GM21360 (cell line): ENCODE results near the gene OR5M8.

Source experiments
- ATAC-seq: cut with Tn5 transposase; IDR thresholded peaks from one replicate; pipeline ENCODE4 v1.9.1; 2021; ENCODE audit warnings: mild to moderate bottlenecking, moderate library complexity; ENCODE audit not compliant: unreplicated experiment

Gene OR5M8

DNA sequence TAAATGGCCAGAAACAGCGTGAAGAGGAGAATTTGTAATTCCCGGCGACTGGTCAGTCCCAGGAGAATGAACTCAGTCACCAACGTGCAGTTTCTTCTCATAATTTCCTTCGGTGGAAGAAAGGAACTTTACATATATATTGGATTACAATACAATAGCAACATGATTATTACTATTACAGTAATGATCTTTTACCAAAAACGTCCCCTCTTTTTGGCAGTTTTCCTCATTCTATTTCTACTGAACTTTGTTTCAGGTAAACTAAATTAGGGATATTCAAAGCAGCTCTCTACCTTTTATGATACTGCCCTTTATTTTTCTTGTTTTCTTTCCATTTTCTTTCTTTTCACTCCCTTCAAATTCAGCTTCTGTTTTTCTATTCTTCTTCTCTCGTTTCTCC is at the start of gene OR5M8:
Gene OR5M8 (minus strand): TSS at position 101 of the 400 bp plus-strand sequence. CDS start 0 bp downstream, at position 101.
- ATAC-seq: no peak

GRCh38 chr11:56533054-56533740 is 42.0 kb upstream of the OR5M8 start:
- no peak for ATAC-seq

GRCh38 chr11:56531856-56532255 is 40.7 kb upstream of the OR5M8 start:
- ATAC-seq: no peak

GRCh38 chr11:56522008-56522407 is 30.8 kb upstream of the OR5M8 start:
- ATAC-seq: no peak

DNA sequence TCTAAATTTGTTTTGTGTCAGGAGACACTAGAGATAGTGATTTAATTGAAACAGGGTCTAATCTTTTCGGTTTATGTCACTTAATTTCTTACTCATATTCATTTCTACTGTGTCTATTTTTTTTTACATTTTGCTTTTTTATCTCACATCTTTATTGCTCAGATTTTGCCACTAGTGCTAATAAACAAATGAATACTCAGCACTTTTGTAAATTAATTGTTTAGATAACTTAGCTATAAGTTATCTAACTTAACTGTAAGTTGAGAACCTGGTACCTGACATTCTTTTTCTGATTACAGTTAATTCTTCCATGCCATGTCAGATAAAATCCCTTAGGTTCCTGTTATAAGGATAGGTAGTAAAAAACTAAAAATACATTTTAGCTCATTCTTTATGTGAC is 22.1 kb upstream of the OR5M8 start:
- ATAC-seq: no peak

GRCh38 chr11:56509439-56509838 is 18.3 kb upstream of the OR5M8 start:
- no peak for ATAC-seq

- ATAC-seq: no peak
These were observed 5.8 kb upstream of the OR5M8 start for GRCh38 chr11:56497010-56497409.

DNA sequence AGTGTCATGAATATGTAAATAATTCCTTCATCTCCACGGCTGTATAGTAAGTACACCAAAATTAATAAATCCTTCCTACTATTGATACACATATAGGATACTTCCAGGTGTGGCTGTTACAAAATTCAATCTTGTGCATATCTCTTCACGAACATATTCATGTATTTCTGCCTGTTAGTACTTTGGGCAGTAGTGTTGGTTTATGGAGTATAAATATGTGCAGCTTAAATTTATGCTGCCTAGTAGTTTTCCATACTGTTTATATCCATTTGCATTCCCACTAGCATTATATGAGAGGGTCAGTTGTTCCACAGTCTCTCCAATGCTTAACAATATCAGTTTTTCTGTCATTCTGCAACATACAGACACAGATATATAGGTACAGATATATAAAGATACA is 3.9 kb upstream of the OR5M8 start:
- no peak for ATAC-seq

DNA sequence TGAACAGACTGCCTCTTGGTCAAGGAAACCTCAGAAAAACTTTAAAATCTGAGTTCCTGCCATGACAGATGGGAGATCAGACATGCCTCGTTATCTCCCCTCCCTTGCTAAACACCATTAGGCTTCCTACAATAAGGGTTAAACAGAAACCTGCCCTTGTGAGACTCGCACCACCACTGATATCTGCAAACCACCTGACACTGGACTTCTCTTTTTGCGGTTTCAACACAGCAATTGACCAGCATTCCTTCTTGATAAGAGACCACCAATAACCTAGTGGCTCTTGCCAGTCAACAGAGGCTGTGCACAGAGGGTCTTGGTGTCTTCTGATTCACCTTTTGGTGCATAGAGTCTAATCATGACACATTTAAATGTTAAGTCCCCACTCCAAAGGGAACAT is 4.4 kb downstream of the OR5M8 start:
- no peak for ATAC-seq

DNA sequence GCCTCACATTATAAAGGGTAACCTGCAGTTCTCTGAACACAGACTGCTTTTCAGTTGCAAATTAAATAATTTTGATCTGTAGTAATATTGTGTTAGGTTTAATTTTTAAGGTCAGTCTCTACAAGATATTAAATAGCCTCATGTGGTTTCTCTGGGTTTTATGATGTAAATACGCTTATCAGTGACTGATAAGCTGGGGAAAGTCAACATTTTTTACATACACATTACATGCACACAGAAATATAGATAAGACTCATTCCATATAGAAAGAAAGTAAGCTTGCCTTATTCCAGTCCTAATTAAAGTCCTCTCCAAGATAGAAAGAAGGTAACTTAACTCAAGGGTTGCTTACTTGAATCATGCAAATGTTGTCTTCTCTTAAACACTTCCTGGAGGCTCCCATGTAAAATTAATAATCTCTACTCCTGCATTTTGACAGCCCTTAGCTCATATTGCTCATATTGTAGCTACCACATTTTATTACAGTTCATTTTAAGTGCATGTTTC is 16.4 kb downstream of the OR5M8 start:
- no peak for ATAC-seq

DNA sequence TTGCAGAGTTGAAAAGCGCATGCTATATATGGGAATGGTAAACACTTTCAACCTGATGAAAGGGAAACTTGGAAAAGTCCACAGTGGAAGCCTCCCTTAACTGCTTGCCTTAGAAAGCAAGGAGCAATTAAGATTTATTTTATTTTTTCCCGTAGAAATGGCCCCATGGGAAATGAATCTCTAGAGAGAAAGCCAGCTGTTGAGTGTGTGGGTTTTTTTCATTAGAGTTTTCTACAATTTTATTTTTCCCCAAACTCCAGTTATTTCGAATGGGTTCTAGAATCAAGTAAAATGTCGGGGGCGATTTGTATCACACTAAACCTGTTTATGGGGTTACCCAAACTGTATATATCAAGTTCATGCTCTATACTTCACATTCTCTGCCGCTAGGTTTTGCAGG is 17.9 kb downstream of the OR5M8 start, which contains the start of gene OR5M3:
Gene OR5M3 (minus strand): TSS at position 101 of the 400 bp plus-strand sequence. CDS start 2,855 bp downstream, outside the sequence.
- no peak for ATAC-seq

DNA sequence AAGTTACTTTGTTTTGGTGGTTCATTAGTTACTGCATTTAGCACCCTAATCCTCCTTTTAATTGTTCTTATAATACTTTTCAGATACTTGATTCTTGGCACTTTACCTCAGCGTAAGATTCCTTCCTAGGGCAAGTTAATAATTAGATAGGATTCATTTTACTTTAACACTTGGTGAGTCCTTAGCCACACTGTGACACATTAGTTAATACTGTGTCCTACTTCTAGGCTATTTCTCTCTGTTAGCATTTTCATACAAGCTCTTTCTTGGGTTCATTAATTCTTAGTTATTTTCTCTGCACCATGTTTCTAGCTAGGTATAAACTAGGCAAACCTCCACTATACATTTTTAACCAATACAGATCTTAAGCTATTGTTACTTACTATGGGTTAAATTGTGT is 34.1 kb downstream of the OR5M8 start:
- no peak for ATAC-seq

DNA sequence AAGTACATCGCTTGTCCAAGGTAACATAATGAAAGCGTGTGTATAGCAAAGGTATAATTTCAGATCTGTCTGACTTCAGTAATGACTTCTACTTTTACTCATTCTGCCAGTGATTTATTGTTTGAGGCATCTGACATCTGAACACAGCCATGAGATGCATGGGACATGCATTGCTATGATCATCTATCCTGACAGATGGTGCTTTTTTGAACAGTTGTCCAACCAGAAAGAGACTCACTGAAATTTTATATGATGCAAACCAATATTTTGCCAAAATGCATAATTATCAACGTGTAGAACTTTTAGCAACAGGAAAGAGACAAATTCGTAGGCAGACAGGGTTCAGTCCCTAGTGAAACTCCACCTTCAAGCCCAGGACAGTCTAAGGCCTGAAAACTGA is 37.6 kb downstream of the OR5M8 start:
- no peak for ATAC-seq
